ENCODE results near the gene NAT9.

DNA sequence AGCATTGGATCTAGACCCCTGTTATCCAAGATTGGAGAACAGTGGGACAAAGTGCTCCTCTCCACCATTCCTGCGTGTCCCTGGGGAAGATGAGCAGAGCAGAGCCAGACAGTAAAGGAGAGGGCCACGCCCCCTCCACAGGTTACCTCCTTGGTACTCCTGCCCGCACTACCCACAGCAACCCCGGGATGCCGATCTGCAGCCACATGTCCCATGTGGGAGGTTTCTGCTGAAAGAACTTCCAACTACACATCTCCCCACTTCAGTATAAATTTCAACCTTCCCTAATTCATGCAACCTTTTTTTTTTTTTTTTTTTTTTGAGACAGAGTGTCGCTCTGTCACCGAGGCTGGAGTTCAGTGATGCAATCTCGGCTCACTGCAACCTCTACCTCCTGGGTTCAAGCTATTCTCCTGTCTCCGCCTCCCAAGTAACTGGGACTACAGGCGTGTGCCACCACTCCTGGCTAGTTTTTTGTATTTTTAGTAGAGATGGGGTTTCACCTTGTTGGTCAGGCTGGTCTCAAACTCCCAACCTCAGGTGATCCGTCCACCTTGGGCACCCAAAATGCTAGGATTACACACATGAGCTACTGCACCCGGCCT is 36.8 kb downstream of the NAT9 start:
- TF ChIP-seq CTCF (conservative IDR thresholded peaks at IDR 0.05 in 1 of 2, IDR thresholded peaks at IDR 0.05 in 1 of 2; ENCODE audit: extremely low read depth in 1 of 2, insufficient read depth in 1 of 2, low read depth in 1 of 2, low read length in 2 of 2) (no peak), EZH2 (IDR thresholded peaks at IDR 0.05; ENCODE audit: borderline replicate concordance, low read length) (no peak)
